GM19099 (cell line): ENCODE results near the gene ACSS3.

Source experiments
- POLR2A ChIP-seq: IDR thresholded peaks from 3 replicates; pipeline ENCODE4 v1.6.1; 2011; ENCODE audit warnings: low read depth; ENCODE audit not compliant: insufficient read length; ENCODE audit errors: extremely low read depth

Gene ACSS3

GRCh38 chr12:81084811-81085350 lies 7.0 kb downstream of the ACSS3 start:
- no peak for TF ChIP-seq POLR2A

DNA sequence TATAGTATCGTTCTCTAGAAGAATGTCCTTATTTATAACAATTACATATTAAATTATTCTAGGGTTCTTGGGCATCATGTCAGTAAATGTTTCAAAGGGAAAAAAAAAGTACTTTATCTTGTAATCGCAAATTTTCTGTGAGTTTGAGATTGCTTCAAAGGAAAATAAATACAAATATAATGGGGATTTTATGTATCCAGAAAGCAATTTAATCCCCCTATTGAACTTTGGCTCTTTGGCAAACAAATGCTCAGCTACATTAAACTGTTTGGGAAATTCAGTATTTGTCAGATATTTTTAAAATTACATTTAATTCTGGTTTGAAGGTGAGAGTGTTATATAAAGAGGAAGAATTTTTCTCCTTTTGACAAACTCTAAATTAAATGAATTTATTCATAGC lies 8.0 kb downstream of the ACSS3 start:
- no peak for TF ChIP-seq POLR2A

- no peak for TF ChIP-seq POLR2A
Measured at GRCh38 chr12:81086342-81086741, 8.5 kb downstream of the ACSS3 start.

DNA sequence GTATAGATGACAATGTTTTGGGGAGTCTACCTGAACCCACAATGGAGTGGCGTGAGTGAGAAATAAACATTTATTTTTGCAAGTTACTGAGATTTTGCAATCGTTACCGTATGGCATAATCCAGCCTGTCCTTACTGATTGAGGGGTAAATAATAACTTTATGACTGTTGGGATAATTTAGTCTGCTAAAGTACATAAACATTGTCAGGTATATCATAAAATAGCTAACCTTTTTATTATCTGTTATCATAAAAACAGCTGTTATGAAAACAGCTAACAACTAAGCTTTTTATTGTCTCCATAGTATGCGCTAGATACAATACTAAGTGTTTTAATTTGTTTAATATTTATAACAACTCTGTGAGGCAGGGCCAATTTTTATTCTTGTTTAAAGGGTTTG lies 10.3 kb downstream of the ACSS3 start:
- TF ChIP-seq POLR2A: no peak

GRCh38 chr12:81089412-81089811 lies 11.5 kb downstream of the ACSS3 start:
- TF ChIP-seq POLR2A: no peak

DNA sequence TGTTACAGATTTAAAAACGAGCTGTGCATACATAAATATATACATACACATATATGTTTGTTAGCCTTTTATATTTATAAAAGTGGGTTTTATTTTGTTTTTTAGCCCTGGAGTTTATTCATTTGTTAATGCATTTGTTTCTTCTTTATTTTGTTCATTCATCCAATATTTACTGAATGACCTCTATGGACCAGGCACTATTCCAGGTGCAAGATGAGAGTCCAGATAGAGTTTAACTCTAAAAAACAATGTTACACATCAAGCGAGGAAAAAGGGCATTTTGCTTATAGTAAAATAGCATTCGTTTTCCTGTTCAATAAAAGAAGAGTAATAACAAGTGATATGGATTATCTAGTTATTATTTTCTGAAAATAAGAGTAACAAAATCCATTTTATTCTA lies 14.2 kb downstream of the ACSS3 start:
- no peak for TF ChIP-seq POLR2A

- TF ChIP-seq POLR2A: no peak
Measured at GRCh38 chr12:81094718-81095360, 17.0 kb downstream of the ACSS3 start.

DNA sequence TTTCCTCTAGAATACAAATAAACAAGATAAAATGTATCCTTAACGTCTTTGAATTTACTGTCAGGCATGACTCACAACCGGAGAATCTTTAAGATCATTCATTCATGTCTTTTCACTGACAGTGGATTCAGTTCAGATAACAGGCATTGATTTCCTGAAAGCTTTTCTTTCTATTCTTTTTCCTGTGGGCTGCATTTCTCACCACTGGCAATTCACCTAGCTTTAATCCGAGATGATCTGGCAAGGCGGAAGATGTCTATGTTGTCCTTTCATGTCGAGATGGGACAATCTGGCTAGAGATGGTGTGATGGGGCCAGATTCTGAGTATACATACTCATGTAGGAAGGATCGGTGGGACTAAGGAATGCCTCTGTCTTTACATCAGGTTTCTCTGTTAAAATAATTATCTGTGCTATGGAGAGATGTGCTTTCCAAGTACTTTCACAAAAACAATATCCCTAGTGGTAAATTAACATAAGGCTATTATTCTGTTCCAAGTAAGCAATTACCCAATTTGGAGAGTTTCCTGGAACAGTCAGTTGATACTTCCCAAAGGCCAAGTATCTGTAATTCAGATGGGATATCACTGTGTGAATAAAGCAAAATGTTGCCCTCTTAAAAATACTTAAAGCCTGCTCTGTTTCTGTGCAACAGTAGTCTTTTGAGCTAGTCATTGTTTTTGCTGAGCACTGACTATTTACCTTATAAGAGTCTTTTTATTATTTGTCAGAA lies 17.8 kb downstream of the ACSS3 start:
- TF ChIP-seq POLR2A: no peak

- TF ChIP-seq POLR2A: no peak
Measured at GRCh38 chr12:81105687-81106086, 27.8 kb downstream of the ACSS3 start.

- no peak for TF ChIP-seq POLR2A
Measured at GRCh38 chr12:81114226-81114625, 36.3 kb downstream of the ACSS3 start.

DNA sequence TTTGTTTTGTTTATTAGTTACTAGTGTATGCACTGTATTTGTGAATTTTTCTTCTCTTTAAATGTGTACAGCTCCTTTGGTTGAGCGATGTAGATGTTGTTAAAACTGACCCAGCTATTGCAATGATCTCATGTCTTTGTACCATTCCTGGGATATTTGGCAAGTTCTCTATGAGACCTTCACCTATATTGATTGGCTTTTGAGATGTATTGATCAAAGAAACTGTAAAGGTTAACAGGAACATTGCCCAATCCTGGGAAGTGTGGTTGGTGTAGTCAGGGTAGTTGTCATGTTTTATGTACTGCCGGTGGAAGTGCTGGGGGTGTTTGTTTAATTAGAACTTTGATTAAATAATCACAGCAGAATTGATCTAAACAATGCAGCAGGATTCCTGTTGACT lies 43.1 kb downstream of the ACSS3 start:
- no peak for TF ChIP-seq POLR2A

DNA sequence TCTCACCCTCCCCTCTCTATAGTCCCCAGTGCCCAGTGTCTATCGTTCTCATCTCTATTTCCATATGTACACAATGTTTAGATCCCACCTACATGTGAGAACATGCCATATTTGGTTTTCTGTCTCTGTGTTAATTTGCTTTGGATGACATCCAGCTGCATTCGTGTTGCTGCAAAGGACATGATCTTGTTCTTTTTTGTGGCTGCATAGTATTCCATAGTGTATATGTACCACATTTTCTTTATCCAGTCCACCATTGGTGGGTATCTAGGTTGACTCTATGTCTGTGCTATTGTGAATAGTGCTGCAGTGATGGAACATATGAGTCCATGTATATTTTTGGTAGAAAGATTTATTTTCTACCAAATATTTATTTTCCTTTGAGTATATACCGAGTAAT lies 45.7 kb downstream of the ACSS3 start:
- no peak for TF ChIP-seq POLR2A

DNA sequence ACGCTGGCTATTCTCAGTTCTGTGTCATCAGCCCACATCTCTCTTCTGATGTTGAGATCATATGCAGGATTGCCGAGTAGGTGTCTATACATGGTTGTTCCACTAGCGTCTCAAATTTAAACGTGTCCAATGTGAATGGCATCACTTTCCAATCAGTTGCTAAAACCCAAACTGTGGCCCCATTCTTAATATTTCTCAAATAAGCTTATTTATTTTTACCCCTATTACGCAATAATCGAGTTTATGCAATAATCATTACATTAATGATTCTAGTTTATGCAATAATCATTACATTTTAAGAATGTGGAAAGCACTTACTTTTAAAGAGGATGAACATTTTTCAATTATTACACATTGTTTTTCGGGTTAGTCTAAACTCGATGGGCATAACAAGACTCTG lies 47.8 kb downstream of the ACSS3 start:
- TF ChIP-seq POLR2A: no peak

DNA sequence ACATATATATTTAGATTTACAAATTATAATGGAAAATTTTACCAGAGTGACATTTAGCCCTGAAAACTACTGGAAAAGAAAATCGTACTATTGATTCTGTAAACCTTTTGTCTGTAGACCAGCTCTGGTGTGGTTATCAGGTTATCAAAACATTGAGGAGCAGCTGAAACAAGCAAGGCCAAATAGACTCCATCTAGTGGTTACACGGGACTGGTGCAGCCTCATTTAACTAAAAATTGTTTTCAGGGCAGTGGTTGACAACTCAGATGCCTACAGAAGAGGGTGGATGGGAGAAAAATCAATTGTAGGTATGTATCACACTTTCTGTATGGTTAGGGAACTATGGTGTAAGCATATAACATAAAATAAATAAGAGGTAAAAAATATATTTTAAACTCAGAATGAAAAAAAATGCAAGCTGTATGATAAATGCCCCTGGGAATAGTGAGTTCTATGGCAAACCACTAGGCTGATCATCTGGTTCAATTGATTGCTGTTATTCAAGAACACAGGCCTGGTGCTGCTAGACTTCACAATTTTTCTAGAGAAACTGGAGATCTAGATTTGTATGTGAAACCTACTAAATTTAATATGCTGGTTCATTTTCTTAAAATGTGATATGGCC lies 51.2 kb downstream of the ACSS3 start:
- no peak for TF ChIP-seq POLR2A

DNA sequence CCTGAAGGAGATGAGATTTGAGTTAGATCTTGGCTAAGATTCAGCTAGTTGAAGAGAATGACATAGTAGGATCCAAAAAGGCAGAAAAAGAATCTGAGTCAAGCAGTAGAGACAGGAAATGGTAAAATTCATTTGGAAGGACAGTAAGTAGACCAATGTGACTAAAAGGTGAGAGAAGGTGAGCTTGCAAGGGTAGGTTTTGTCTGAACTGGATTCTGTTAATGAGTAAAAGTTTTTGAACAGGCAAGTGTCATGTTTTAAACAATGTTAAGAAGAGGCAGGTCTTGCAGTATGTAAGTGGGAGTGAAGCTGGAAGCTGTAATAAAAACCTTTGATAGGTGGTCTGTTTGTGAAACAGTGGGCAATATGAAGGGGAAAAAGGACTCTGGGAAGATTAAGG lies 58.6 kb downstream of the ACSS3 start:
- no peak for TF ChIP-seq POLR2A

DNA sequence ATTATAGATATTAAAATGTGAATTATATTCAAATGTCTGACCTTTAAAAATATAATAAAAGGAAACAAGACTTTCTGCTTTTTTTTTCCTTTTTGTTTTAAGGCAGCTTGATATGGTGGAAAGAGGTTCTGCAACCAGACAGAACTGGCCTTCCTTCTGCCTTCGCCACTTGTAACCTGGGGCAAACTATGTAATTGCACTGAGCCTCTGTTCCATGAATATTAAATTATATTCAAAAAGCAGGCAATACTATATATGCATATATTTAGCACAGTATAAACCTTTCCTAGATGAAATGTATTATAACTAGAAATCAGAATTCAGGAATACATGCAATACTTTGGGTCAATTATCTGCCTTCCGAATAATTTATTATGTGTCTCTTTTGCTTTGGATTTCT lies 59.9 kb downstream of the ACSS3 start:
- TF ChIP-seq POLR2A: no peak

GRCh38 chr12:81141217-81141616 lies 63.3 kb downstream of the ACSS3 start:
- TF ChIP-seq POLR2A: no peak

DNA sequence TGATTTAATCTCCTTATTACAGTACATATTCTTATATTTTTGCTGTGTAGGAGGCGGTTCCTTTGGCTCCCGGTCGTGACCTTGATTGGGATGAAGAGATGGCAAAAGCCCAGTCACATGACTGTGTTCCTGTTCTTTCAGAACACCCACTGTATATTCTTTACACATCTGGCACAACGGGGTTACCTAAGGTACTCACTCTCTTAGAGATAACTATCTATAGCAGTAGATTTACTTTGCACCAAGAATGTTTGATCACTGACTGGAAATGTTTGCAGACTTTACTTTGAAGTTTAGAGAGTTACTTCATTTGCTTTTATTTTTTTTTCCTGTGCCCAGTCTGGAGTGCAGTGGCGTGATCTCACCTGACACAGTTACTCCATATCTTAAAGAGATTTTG lies 65.2 kb downstream of the ACSS3 start:
- TF ChIP-seq POLR2A: no peak
